K562 (cell line): ENCODE results near the gene EFEMP2. TPM values are rescaled to one million over a fixed set of nuclear protein-coding genes. Genes with fewer than 3 reads are reported as not detected.

Experiments used
- CHAMP1 ChIP-seq: fragments of 450-650 bp; IDR thresholded peaks from 2 replicates; pipeline ENCODE4 v1.6.1; 2016; ENCODE audit warnings: mild to moderate bottlenecking
- EP300 ChIP-seq: IDR thresholded peaks from 2 replicates; pipeline ENCODE4 v1.6.1; 2012; ENCODE audit warnings: low read length, improper control_type of control experiment
- ETV6 ChIP-seq, 3 experiments: fragments of 150-350 bp in 1 of 3; sonication (generic) in 1 of 3; formaldehyde crosslinking in 1 of 3; IDR thresholded peaks; 2 replicates each; pipeline versions ENCODE4 v1.6.1 to v1.8.0; 2014 to 2022; ENCODE audit warnings: borderline replicate concordance in 2 of 3, low read depth in 2 of 3, antibody characterized with exemption in 1 of 3, low read length in 1 of 3, mild to moderate bottlenecking in 1 of 3, missing genetic modification reagents in 1 of 3
- MYBL2 ChIP-seq, 2 experiments: fragments of 450-650 bp in 1 of 2; sonication (generic) in 1 of 2; formaldehyde crosslinking in 1 of 2; IDR thresholded peaks; 2 replicates each; pipeline versions ENCODE4 v1.6.1 to v1.8.1; 2017 to 2022; ENCODE audit warnings: borderline replicate concordance in 1 of 2, inconsistent platforms in 1 of 2, low read depth in 1 of 2, mild to moderate bottlenecking in 1 of 2, missing genetic modification reagents in 1 of 2, moderate library complexity in 1 of 2
- NCOA4 ChIP-seq: fragments of 450-650 bp; IDR thresholded peaks from 2 replicates; pipeline ENCODE4 v1.6.1; 2018; ENCODE audit warnings: mild to moderate bottlenecking; ENCODE audit not compliant: partially characterized antibody
- NFIX ChIP-seq: fragments of 250-450 bp; sonication (Bioruptor Pico); IDR thresholded peaks from 2 replicates; pipeline ENCODE4 v1.4.0; 2020; ENCODE audit warnings: low read depth, mild to moderate bottlenecking, moderate library complexity
- SFPQ ChIP-seq: fragments of 200-400 bp; formaldehyde crosslinking; IDR thresholded peaks from 2 replicates; pipeline ENCODE4 v1.6.1; 2017; ENCODE audit warnings: mild to moderate bottlenecking, low read depth, low read length, moderate library complexity
- SOX6 ChIP-seq: fragments of 450-650 bp; IDR thresholded peaks from 2 replicates; pipeline ENCODE4 v1.6.1; 2014; ENCODE audit warnings: mild to moderate bottlenecking
- TSC22D4 ChIP-seq: fragments of 450-650 bp; IDR thresholded peaks from 2 replicates; pipeline ENCODE4 v1.6.1; 2016; ENCODE audit warnings: missing genetic modification characterization, missing biosample characterization, control low read depth
- ZNF444 ChIP-seq: fragments of 250-450 bp; sonication (Bioruptor Pico); IDR thresholded peaks from 2 replicates; pipeline ENCODE4 v1.4.0; 2020; ENCODE audit warnings: mild to moderate bottlenecking, moderate library complexity
- polyA plus RNA-seq, 8 experiments: library from polyadenylated mRNA; depleted of rRNA in 4 of 8; stranded (reverse) in 5 of 8; unstranded in 3 of 8; fragments of >200 nt; fragmentation: Nextera tagmentation in 2 of 8; fragmentation: Illumina TruSeq in 1 of 8; extraction: Ambion mirVana in 2 of 8; extraction: Trizol in 1 of 8; gene quantifications; 2 replicates each; pipeline versions ENCODE4 v1.2.1 to v1.2.3, GENCODE V29; 2011 to 2014; ENCODE audit warnings: inconsistent platforms in 1 of 8, missing spikeins in 1 of 8
- total RNA-seq, 7 experiments: library from RNA; depleted of rRNA in 6 of 7; stranded (reverse); fragments of >200 nt in 6 of 7; fragmentation: Illumina TruSeq in 2 of 7; extraction: Trizol in 2 of 7; gene quantifications; 2 replicates each; pipeline versions ENCODE4 v1.2.1 to v1.2.3, GENCODE V29; 2011 to 2021; ENCODE audit warnings: low replicate concordance in 1 of 7
- TF ChIP-seq, protein P1 (sequence below), 2 experiments: IDR thresholded peaks; 2 replicates each; pipeline ENCODE4 v1.6.1; 2011; ENCODE audit warnings: borderline replicate concordance in 1 of 2, control low read depth in 1 of 2, low read depth in 1 of 2, low read length in 1 of 2, mild to moderate bottlenecking in 1 of 2, mixed read lengths in 1 of 2, moderate library complexity in 1 of 2; ENCODE audit not compliant: insufficient read depth in 1 of 2, insufficient read length in 1 of 2, poor library complexity in 1 of 2, severe bottlenecking in 1 of 2; ENCODE audit errors: extremely low read depth in 1 of 2
- TF ChIP-seq, protein P2 (sequence below): fragments of 250-450 bp; sonication (Bioruptor Pico); IDR thresholded peaks from 2 replicates; pipeline ENCODE4 v1.4.0; 2020; ENCODE audit warnings: borderline replicate concordance
- TF ChIP-seq, protein P3 (sequence below): sonication (generic); formaldehyde crosslinking; IDR thresholded peaks from 2 replicates; pipeline ENCODE4 v1.8.1; 2022; ENCODE audit warnings: missing genetic modification reagents
- TF ChIP-seq, protein P4 (sequence below): fragments of 450-650 bp; formaldehyde crosslinking; IDR thresholded peaks from 2 replicates; pipeline ENCODE4 v1.4.0; 2020; ENCODE audit warnings: mild to moderate bottlenecking, moderate library complexity

The EFEMP2 gene
- total and polyA plus RNA-seq, 9 of the 15 experiments (the other 6 are each of a cell fraction or from before 2014, with no cell fraction given) = 0.07 to 2.9 (median 0.69) TPM; not detected in 1

DNA sequence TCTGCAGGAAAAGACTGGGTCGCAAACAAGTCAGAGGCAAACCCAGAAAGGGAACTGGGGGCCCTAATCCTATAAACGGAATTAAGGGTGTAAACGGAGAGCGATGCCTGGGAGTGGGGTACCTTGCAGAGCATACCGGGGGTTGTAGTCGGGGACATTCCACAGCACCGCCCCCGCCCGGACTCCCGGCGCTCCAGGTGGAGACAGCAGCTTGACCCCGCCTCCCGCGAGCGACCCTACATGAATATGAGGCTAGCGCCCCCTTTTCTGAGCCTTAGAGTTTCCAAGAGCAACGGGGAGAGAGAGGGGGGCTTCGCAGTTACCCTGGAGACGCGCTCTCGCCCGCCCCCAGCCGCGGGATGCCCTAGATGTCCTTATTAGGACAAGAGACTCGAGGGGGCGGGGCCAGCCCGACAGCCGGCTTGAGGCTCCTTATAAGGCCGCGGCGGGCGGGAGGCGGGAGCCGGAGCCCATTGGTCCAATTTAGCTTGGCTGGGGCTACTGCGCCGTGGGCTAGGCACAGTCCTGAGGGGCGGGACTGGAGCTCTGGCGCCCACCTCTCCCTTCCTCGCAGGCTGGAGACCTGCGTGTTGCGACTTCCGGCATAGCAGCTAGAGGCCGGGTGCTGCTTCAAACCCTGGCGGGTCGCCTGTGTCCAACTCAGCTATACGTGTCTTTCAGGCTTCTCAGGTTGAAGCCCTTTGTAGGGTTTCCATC is 13.3 kb downstream of the EFEMP2 start (continued):
- TF ChIP-seq EP300 = 0 out of 2 replicates have a peak, but pooled peaks have one; percentile 10
- TF ChIP-seq, protein P1, sequence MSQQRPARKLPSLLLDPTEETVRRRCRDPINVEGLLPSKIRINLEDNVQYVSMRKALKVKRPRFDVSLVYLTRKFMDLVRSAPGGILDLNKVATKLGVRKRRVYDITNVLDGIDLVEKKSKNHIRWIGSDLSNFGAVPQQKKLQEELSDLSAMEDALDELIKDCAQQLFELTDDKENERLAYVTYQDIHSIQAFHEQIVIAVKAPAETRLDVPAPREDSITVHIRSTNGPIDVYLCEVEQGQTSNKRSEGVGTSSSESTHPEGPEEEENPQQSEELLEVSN (IDR thresholded peaks at IDR 0.05; ENCODE audit: borderline replicate concordance in 1 of 2, extremely low read depth in 1 of 2, insufficient read depth in 1 of 2, insufficient read length in 1 of 2, low read depth in 1 of 2, low read length in 1 of 2, poor library complexity in 1 of 2, severe bottlenecking in 1 of 2) = peak; percentile 34 to 65
- TF ChIP-seq MYBL2 (IDR thresholded peaks at IDR 0.05; ENCODE audit: low read depth) = no peak
- TF ChIP-seq MYBL2 (CRISPR knock-in tag; IDR thresholded peaks at IDR 0.05; ENCODE audit: borderline replicate concordance) = no peak
- no peak for TF ChIP-seq ETV6 (IDR thresholded peaks at IDR 0.05; ENCODE audit: borderline replicate concordance in 1 of 2, low read depth in 2 of 2, low read length in 1 of 2)
- no peak for TF ChIP-seq ETV6 (CRISPR knock-in tag; IDR thresholded peaks at IDR 0.05; ENCODE audit: borderline replicate concordance)
- no peak for TF ChIP-seq NFIX
- no peak for TF ChIP-seq SFPQ
- TF ChIP-seq TSC22D4 (tag) = no peak
- TF ChIP-seq, protein P2, sequence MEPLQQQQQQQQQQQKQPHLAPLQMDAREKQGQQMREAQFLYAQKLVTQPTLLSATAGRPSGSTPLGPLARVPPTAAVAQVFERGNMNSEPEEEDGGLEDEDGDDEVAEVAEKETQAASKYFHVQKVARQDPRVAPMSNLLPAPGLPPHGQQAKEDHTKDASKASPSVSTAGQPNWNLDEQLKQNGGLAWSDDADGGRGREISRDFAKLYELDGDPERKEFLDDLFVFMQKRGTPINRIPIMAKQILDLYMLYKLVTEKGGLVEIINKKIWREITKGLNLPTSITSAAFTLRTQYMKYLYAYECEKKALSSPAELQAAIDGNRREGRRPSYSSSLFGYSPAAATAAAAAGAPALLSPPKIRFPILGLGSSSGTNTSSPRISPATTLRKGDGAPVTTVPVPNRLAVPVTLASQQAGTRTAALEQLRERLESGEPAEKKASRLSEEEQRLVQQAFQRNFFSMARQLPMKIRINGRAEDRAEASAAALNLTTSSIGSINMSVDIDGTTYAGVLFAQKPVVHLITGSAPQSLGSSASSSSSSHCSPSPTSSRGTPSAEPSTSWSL = no peak
- TF ChIP-seq ZNF444 (CRISPR knock-in tag) = no peak
- TF ChIP-seq SOX6 = no peak
- TF ChIP-seq, protein P3, sequence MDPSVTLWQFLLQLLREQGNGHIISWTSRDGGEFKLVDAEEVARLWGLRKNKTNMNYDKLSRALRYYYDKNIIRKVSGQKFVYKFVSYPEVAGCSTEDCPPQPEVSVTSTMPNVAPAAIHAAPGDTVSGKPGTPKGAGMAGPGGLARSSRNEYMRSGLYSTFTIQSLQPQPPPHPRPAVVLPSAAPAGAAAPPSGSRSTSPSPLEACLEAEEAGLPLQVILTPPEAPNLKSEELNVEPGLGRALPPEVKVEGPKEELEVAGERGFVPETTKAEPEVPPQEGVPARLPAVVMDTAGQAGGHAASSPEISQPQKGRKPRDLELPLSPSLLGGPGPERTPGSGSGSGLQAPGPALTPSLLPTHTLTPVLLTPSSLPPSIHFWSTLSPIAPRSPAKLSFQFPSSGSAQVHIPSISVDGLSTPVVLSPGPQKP (CRISPR knock-in tag) = no peak
- TF ChIP-seq CHAMP1 = no peak
- TF ChIP-seq, protein P4, sequence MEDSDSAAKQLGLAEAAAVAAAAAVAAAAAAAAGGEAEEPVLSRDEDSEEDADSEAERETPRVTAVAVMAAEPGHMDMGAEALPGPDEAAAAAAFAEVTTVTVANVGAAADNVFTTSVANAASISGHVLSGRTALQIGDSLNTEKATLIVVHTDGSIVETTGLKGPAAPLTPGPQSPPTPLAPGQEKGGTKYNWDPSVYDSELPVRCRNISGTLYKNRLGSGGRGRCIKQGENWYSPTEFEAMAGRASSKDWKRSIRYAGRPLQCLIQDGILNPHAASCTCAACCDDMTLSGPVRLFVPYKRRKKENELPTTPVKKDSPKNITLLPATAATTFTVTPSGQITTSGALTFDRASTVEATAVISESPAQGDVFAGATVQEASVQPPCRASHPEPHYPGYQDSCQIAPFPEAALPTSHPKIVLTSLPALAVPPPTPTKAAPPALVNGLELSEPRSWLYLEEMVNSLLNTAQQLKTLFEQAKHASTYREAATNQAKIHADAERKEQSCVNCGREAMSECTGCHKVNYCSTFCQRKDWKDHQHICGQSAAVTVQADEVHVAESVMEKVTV (CRISPR knock-in tag) = no peak
- TF ChIP-seq NCOA4 = no peak
